Measurements from ENCODE around the gene HIBADH. TPM values are rescaled to one million over a fixed set of nuclear protein-coding genes. Genes with fewer than 3 reads are reported as not detected.

HIBADH gene
- total RNA-seq, 2 experiments from 2014 or later, result 19.2 to 24.0 TPM

DNA sequence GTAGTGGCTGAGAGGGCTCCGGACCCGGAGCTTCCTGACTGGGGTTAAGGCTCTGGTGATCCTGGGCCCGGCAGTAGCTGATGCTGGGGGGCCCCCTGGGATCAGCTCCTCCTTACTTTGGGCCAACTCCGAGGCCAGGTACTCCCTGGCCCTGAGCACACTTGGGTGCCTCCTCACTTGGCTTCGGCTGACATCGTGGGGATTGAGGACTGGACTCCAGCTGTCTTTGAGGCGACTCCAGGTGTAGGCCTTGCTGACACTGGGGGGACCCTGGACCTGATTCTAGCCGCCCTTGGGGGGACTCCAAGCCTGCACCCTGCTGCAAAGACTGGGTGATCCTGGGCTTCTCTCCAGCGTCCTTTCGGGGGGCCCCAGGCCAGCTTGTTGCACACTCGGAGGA, 170.5 kb downstream of the HIBADH start:
- intact Hi-C loops (cut with micrococcal nuclease; ENCODE audit: unreplicated experiment), result no loop called here
- no peak overlapping the region for H2AFZ ChIP-seq (ENCODE audit: low read length)
- H3K9me3 ChIP-seq (ENCODE audit: low read length), result no peaks in the 10 kb centered on the region
- TF ChIP-seq EZH2phosphoT487 (IDR thresholded peaks at IDR 0.05; ENCODE audit: borderline replicate concordance, low read depth, low read length) (no peak), CTCF (conservative IDR thresholded peaks at IDR 0.05; ENCODE audit: low read length) (no peak)
- H3K27ac ChIP-seq (ENCODE audit: low read depth, low read length, poor library complexity, severe bottlenecking), result no peak overlapping the region
- H3K36me3 ChIP-seq (ENCODE audit: insufficient read depth, low read length), result no peaks in the 10 kb centered on the region
- H3K4me2 ChIP-seq (ENCODE audit: low read length), result no peak overlapping the region
- no peak for DNase-seq (ENCODE audit: low spot score)
- no TSS peak for BruUV-seq (replicated peaks)
- ChIA-PET POLR2A (no interaction called here), CTCF (ENCODE audit: unreplicated experiment) (no interaction called here)
- H4K20me1 ChIP-seq (ENCODE audit: insufficient read depth, low read length), result no peaks in the 10 kb centered on the region
- H3K9me2 ChIP-seq (ENCODE audit: insufficient read depth, low read length), result no peaks in the 10 kb centered on the region
- no peak overlapping the region for H3K4me3 ChIP-seq (ENCODE audit: low read depth, low read length, poor library complexity, severe bottlenecking)
- no peaks in the 10 kb centered on the region for H3K79me2 ChIP-seq (ENCODE audit: insufficient read depth, low read depth, low read length)
- no peaks in the 10 kb centered on the region for H3K4me1 ChIP-seq (ENCODE audit: insufficient read depth, low read length, poor library complexity, severe bottlenecking)

- Histone ChIP-seq H2AFZ (ENCODE audit: low read length) (no peak overlapping the region), H3K27ac (ENCODE audit: low read depth, low read length, poor library complexity, severe bottlenecking) (no peak overlapping the region), H3K36me3 (ENCODE audit: insufficient read depth, low read length) (no peaks in the 10 kb centered on the region), H3K9me3 (ENCODE audit: low read length) (no peaks in the 10 kb centered on the region), H3K4me2 (ENCODE audit: low read length) (no peak overlapping the region), H3K4me1 (ENCODE audit: insufficient read depth, low read length, poor library complexity, severe bottlenecking) (no peaks in the 10 kb centered on the region), H4K20me1 (ENCODE audit: insufficient read depth, low read length) (no peaks in the 10 kb centered on the region), H3K79me2 (ENCODE audit: insufficient read depth, low read depth, low read length) (no peaks in the 10 kb centered on the region), H3K4me3 (ENCODE audit: low read depth, low read length, poor library complexity, severe bottlenecking) (no peak overlapping the region), H3K9me2 (ENCODE audit: insufficient read depth, low read length) (no peaks in the 10 kb centered on the region)
- POLR2A ChIA-PET, result no interaction called here
- no peak for TF ChIP-seq EZH2phosphoT487 (IDR thresholded peaks at IDR 0.05; ENCODE audit: borderline replicate concordance, low read depth, low read length)
- no peak for TF ChIP-seq CTCF (conservative IDR thresholded peaks at IDR 0.05; ENCODE audit: low read length)
- no TSS peak for BruUV-seq (replicated peaks)
- intact Hi-C loops (cut with micrococcal nuclease; ENCODE audit: unreplicated experiment), result no loop called here
- CTCF ChIA-PET (ENCODE audit: unreplicated experiment), result no interaction called here
- DNase-seq (ENCODE audit: low spot score), result no peak
Measured at GRCh38 chr7:27491534-27491933, 171.1 kb downstream of the HIBADH start.

GRCh38 chr7:27487509-27487908, 175.2 kb downstream of the HIBADH start:
- POLR2A ChIA-PET, result no interaction called here
- Histone ChIP-seq H3K4me1 (ENCODE audit: insufficient read depth, low read length, poor library complexity, severe bottlenecking) (no peaks in the 10 kb centered on the region), H3K4me2 (ENCODE audit: low read length) (no peak overlapping the region), H3K27ac (ENCODE audit: low read depth, low read length, poor library complexity, severe bottlenecking) (no peak overlapping the region), H3K9me3 (ENCODE audit: low read length) (no peaks in the 10 kb centered on the region), H3K4me3 (ENCODE audit: low read depth, low read length, poor library complexity, severe bottlenecking) (no peak overlapping the region), H3K36me3 (ENCODE audit: insufficient read depth, low read length) (no peaks in the 10 kb centered on the region), H3K9me2 (ENCODE audit: insufficient read depth, low read length) (no peaks in the 10 kb centered on the region), H3K79me2 (ENCODE audit: insufficient read depth, low read depth, low read length) (no peaks in the 10 kb centered on the region), H4K20me1 (ENCODE audit: insufficient read depth, low read length) (no peaks in the 10 kb centered on the region), H2AFZ (ENCODE audit: low read length) (no peak overlapping the region)
- intact Hi-C loops (cut with micrococcal nuclease; ENCODE audit: unreplicated experiment), result no loop called here
- DNase-seq (ENCODE audit: low spot score), result no peak
- no peak for TF ChIP-seq CTCF (conservative IDR thresholded peaks at IDR 0.05; ENCODE audit: low read length)
- TF ChIP-seq EZH2phosphoT487 (IDR thresholded peaks at IDR 0.05; ENCODE audit: borderline replicate concordance, low read depth, low read length), result no peak
- CTCF ChIA-PET (ENCODE audit: unreplicated experiment), result no interaction called here
- BruUV-seq (replicated peaks), result no TSS peak
